ENCODE results near the gene PPP1R3G. TPM values are rescaled to one million over a fixed set of nuclear protein-coding genes. Genes with fewer than 3 reads are reported as not detected.
"Not testable (repeated sequence)": the region's sequence is repeated elsewhere in the genome, so short reads cannot be mapped to it uniquely, and the experiment has no call there.

PPP1R3G gene
- total RNA-seq, 2 donors from 2014 or later: 1.5 to 1.7 TPM

DNA sequence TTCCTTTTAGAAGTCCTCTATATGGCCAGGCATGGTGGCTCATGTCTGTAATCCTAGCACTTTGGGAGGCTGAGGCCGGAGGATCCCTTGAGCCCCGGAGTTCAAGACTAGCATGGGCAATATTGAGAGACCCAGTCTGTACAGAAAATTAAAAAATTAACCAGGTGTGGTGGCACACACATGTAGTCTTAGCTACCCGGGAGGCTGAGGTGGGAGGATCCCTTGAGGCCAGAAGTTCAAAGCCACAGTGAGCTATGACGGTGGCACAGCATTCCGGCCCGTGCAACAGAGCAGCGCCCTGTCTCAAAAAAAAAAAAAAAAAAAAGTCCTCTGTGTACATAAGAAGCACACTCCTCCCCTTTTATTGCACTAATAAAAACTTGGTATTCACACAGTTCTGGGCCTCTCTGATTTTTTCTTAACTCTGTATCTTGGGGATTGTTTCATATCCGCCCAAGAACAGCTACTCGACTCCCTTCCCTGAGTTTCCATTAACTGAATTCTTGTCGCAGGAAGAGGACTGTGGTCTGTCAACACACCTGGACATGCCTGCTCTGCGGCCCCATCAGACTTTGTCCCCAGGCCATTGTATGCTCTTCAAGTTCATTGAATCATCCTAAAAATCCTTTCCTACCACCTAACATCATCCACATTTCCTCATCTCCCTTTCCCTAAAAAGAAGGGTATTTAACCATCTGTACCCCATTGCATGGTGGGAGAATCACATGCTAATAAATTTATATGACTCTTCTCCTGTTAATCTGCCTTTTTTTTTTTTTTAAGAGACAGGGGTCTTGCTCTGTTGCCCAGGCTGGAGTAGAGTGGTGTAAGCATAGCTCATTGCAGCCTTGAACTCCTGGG is 25.9 kb upstream of the PPP1R3G start:
- DNase-seq (ENCODE audit: low spot score): no peak
- Histone ChIP-seq H3K27ac (no peak overlapping the region), H3K27me3 (replicated peaks; ENCODE audit: insufficient read depth) (no peaks in the 10 kb centered on the region), H3K4me1 (replicated peaks) (no peaks in the 10 kb centered on the region), H3K9me3 (no peaks in the 10 kb centered on the region), H3K4me3 (no peak overlapping the region), H3K36me3 (no peaks in the 10 kb centered on the region)
- 59% methylated on average over 11 of the region's 11 CpGs for WGBS
- TF ChIP-seq POLR2AphosphoS5 (IDR thresholded peaks at IDR 0.05) (no peak), POLR2A (IDR thresholded peaks at IDR 0.05) (no peak)
- TF ChIP-seq, protein P1, sequence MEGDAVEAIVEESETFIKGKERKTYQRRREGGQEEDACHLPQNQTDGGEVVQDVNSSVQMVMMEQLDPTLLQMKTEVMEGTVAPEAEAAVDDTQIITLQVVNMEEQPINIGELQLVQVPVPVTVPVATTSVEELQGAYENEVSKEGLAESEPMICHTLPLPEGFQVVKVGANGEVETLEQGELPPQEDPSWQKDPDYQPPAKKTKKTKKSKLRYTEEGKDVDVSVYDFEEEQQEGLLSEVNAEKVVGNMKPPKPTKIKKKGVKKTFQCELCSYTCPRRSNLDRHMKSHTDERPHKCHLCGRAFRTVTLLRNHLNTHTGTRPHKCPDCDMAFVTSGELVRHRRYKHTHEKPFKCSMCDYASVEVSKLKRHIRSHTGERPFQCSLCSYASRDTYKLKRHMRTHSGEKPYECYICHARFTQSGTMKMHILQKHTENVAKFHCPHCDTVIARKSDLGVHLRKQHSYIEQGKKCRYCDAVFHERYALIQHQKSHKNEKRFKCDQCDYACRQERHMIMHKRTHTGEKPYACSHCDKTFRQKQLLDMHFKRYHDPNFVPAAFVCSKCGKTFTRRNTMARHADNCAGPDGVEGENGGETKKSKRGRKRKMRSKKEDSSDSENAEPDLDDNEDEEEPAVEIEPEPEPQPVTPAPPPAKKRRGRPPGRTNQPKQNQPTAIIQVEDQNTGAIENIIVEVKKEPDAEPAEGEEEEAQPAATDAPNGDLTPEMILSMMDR (IDR thresholded peaks at IDR 0.05): no peak
- intact Hi-C loops (cut with DNase I): no loop called here

DNA sequence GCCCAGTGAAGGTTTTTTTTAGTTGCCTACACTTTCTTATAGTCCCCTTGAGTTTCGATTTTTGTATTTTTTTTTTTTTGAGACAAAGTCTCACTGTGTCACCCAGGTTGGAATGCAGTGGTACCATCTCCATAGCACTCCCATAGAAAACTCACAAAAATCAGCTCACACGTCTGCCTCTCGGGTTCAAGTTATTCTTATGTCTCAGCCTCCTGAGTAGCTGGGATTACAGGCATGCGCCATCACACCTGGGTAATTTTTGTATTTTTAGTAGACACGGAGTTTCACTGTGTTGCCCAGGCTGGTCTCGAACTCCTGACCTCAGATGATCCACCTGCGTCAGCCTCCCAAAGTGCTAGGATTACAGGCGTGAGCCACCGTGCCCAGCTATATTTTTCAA is 24.7 kb upstream of the PPP1R3G start:
- H3K4me3 ChIP-seq; intact Hi-C loops (cut with DNase I); DNase-seq (ENCODE audit: low spot score); H3K9me3 ChIP-seq; H3K27me3 ChIP-seq (replicated peaks; ENCODE audit: insufficient read depth); H3K4me1 ChIP-seq (replicated peaks); H3K27ac ChIP-seq; H3K36me3 ChIP-seq: not testable (repeated sequence)
- 96% methylated on average over 9 of the region's 9 CpGs for WGBS

DNA sequence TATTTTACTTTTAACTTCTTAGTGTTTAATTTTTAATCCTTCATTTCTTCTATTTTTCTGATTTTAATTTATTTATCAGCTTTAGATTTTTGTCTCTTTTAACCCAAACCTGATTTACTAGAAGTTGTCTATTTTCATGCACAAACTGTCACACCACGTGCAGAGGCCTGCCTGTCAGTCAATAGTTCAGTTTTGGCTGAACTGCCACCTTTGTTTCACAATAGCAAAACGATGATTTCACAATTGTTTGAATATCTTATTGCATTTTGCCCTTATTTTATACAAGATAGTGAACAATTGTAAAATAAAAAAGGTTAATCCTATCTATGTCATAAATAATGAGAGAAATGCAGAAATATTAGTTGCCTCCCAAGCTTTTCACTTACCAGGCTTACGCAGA is 24.0 kb upstream of the PPP1R3G start:
- WGBS: 51% methylated on average over 3 of the region's 3 CpGs

DNA sequence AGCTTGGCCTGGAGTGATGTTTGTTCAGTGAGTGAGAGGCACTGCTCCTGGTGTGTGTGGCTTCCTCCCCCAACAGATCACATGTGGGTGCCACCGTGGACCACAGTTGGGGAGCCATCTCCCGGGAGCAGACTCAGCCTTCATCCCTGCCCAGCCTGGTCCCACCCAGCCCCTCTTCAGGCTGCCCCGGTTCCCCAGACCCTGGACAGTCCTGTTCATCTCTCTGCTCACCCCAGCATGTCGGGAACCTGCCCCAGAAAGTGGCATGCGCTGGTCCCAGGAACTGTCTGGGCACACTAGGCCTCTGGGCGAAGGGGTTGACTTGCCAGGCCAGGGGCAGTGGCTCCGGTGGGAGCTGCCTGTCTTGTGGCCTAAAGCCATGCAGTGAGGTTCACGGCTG is 21.5 kb upstream of the PPP1R3G start:
- DNase-seq (ENCODE audit: low spot score): no peak
- TF ChIP-seq POLR2AphosphoS5 (IDR thresholded peaks at IDR 0.05) (no peak), POLR2A (IDR thresholded peaks at IDR 0.05) (no peak)
- TF ChIP-seq, protein P1 (IDR thresholded peaks at IDR 0.05): no peak
- Histone ChIP-seq H3K4me3 (no peak overlapping the region), H3K36me3 (no peaks in the 10 kb centered on the region), H3K27ac (no peak overlapping the region), H3K9me3 (no peaks in the 10 kb centered on the region), H3K27me3 (replicated peaks; ENCODE audit: insufficient read depth) (no peaks in the 10 kb centered on the region), H3K4me1 (replicated peaks) (no peaks in the 10 kb centered on the region)
- intact Hi-C loops (cut with DNase I): no loop called here
- 90% methylated on average over 8 of the region's 8 CpGs for WGBS

More for the DNA sequence above, 24.0 kb upstream of the PPP1R3G start:
- intact Hi-C loops (cut with DNase I): no loop called here
- Histone ChIP-seq H3K27ac (no peak overlapping the region), H3K9me3 (no peaks in the 10 kb centered on the region), H3K36me3 (no peaks in the 10 kb centered on the region), H3K4me3 (no peak overlapping the region), H3K4me1 (replicated peaks) (no peaks in the 10 kb centered on the region), H3K27me3 (replicated peaks; ENCODE audit: insufficient read depth) (no peaks in the 10 kb centered on the region)
- no peak for DNase-seq (ENCODE audit: low spot score)
- no peak for TF ChIP-seq POLR2AphosphoS5 (IDR thresholded peaks at IDR 0.05)
- no peak for TF ChIP-seq POLR2A (IDR thresholded peaks at IDR 0.05)
- TF ChIP-seq, protein P1 (IDR thresholded peaks at IDR 0.05): no peak

DNA sequence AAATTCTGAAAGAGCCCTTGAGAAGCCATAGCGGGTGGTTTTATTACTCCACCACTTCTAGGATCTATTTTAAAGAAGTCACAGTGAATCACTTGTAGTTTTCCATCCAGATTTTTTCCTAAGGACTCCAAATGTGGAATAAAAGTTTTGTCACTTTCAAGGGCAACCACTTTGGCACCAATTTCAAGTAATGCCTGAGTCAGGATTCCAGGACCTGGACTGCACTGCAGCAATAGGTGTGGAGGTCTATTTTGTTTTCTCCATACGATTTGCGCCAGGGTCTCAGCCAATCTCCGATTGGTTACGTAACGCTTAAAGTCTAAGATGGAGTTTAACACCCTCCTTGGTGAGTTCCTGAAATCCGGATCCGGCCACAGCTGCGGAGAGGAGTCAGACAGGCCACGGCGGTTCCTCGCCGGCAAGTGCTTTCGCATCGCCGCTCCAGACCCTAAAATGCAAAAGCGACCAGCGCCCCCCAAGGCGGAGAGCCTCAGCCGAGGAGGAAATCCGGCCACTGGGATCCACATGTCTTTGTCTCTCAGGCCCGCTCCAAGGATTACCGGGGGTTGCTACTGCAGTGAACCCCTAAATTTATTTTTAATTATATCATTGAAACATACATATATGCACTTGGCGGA is 18.6 kb upstream of the PPP1R3G start:
- TF ChIP-seq POLR2AphosphoS5 (IDR thresholded peaks at IDR 0.05) (no peak), POLR2A (IDR thresholded peaks at IDR 0.05) (no peak)
- TF ChIP-seq, protein P1 (IDR thresholded peaks at IDR 0.05): no peak
- intact Hi-C loops (cut with DNase I): no loop called here

More for the DNA sequence above, 18.6 kb upstream of the PPP1R3G start:
- H3K36me3 ChIP-seq: no peaks in the 10 kb centered on the region
- H3K4me1 ChIP-seq (replicated peaks): no peaks in the 10 kb centered on the region
- DNase-seq (ENCODE audit: low spot score): no peak
- H3K9me3 ChIP-seq: no peaks in the 10 kb centered on the region
- H3K27me3 ChIP-seq (replicated peaks; ENCODE audit: insufficient read depth): no peaks in the 10 kb centered on the region
- 91% methylated on average over 24 of the region's 24 CpGs for WGBS
- H3K4me3 ChIP-seq: no peak overlapping the region
- H3K27ac ChIP-seq: no peak overlapping the region
